ENCODE data around the gene VPS8. TPM values are rescaled to one million over a fixed set of nuclear protein-coding genes. Genes with fewer than 3 reads are reported as not detected.

Gene VPS8
- total RNA-seq, 1 donor, result 95.2 TPM

DNA sequence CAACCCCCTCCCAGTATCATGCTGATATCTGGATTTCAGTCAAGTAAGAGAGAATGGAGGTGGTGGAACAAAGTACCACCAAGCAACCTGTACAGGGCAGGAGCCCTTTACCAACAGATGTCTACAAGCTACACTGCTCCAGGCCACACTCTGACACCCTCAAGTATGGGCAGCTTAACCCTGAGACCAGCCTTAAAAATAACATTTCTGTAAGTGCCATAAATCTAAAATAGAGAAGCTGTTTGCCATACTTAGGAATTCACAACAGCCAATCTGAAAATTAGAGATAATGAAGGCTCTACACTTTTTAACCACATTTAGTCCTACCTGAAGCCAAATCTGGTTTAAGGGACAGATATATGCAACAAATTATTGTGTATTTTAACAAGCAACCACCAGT lies 281.1 kb downstream of the VPS8 start:
- H3K4me1 ChIP-seq (ENCODE audit: insufficient read depth, low read length), result no peaks in the 10 kb centered on the region
- DNase-seq (ENCODE audit: insufficient read length, low spot score, missing footprints), result no peak
- H3K27ac ChIP-seq (ENCODE audit: low read depth, low read length), result no peak overlapping the region
- H3K9me3 ChIP-seq (ENCODE audit: low read depth, low read length), result no peaks in the 10 kb centered on the region
- no peak overlapping the region for H2AFZ ChIP-seq (ENCODE audit: low read length)
- no peaks in the 10 kb centered on the region for H4K20me1 ChIP-seq (ENCODE audit: insufficient read depth, low read length)
- no peak overlapping the region for H3K4me3 ChIP-seq (ENCODE audit: insufficient read depth, low read length)
- no peaks in the 10 kb centered on the region for H3K36me3 ChIP-seq (ENCODE audit: insufficient read depth, low read length)
- H3K79me2 ChIP-seq (ENCODE audit: insufficient read depth, low read length), result no peaks in the 10 kb centered on the region
- TF ChIP-seq CTCF (IDR thresholded peaks at IDR 0.05; ENCODE audit: extremely low read depth, low read depth, low read length), result no peak
- H3K4me2 ChIP-seq (ENCODE audit: insufficient read depth, low read length), result no peak overlapping the region
- peaks cover 6% of the 10 kb centered on the region for H3K27me3 ChIP-seq (ENCODE audit: insufficient read depth, low read length)

DNA sequence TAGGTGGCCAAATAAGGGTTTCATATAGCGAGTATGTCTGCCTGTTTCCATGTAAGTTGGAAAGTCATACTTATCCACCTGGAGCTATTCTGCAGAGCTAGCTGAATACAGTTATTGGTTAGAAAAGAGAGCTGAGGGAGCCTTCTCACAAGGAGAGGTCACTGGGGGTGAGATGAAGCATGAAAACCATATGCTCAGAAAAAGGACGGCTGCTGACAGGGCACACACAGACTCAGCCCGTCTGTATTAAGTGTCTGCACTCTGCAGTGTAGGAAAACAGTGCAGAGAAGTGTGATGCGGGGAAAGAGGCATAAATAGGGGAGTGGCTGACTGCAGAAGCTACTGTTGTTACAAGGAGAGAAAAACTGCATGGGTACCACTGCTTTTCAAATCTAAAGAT lies 282.7 kb downstream of the VPS8 start:
- H3K27me3 ChIP-seq (ENCODE audit: insufficient read depth, low read length), result peaks cover 6% of the 10 kb centered on the region
- H3K79me2 ChIP-seq (ENCODE audit: insufficient read depth, low read length), result no peaks in the 10 kb centered on the region
- TF ChIP-seq CTCF (IDR thresholded peaks at IDR 0.05; ENCODE audit: extremely low read depth, low read depth, low read length), result no peak
- no peaks in the 10 kb centered on the region for H3K36me3 ChIP-seq (ENCODE audit: insufficient read depth, low read length)
- H3K9me3 ChIP-seq (ENCODE audit: low read depth, low read length), result no peaks in the 10 kb centered on the region
- no peak overlapping the region for H3K4me2 ChIP-seq (ENCODE audit: insufficient read depth, low read length)
- H3K27ac ChIP-seq (ENCODE audit: low read depth, low read length), result no peak overlapping the region
- no peak overlapping the region for H3K4me3 ChIP-seq (ENCODE audit: insufficient read depth, low read length)
- DNase-seq (ENCODE audit: insufficient read length, low spot score, missing footprints), result no peak
- no peak overlapping the region for H2AFZ ChIP-seq (ENCODE audit: low read length)
- no peaks in the 10 kb centered on the region for H4K20me1 ChIP-seq (ENCODE audit: insufficient read depth, low read length)
- H3K4me1 ChIP-seq (ENCODE audit: insufficient read depth, low read length), result no peaks in the 10 kb centered on the region

Other genes starting within 250 kb of the VPS8 start
- 18.8 and 22.1 TPM in 2 replicates for gene MAGEF1, start 100.1 kb upstream of the VPS8 start, total RNA-seq